Ecto neural progenitor cell (in vitro differentiated cells): ENCODE data around the gene PLD6.

ENCODE experiments used
- DNase-seq: peaks from one replicate; pipeline ENCODE4 v3.0.0-alpha.2; 2018; ENCODE audit warnings: low spot score

The PLD6 gene

DNA sequence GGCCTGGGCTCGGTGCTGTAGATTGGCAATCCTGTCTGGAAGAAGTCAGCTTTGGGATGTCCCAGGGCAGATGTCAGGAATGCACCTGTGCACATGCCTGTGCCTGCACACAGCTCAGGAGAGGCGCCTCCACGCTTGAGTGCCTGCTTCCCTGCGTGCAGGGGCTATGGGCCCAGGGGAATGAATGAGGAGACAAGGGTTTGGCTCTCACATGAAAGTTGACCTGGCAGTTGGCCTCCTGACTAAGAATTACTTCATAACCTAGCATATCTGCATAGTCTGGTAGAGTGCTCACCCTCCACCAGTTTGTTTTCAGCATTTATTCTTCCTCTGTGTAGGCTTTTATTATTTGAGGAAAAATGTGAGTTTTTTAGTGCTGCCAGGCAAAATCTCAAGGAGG, 50.0 kb downstream of the PLD6 start:
- no peak for DNase-seq

DNA sequence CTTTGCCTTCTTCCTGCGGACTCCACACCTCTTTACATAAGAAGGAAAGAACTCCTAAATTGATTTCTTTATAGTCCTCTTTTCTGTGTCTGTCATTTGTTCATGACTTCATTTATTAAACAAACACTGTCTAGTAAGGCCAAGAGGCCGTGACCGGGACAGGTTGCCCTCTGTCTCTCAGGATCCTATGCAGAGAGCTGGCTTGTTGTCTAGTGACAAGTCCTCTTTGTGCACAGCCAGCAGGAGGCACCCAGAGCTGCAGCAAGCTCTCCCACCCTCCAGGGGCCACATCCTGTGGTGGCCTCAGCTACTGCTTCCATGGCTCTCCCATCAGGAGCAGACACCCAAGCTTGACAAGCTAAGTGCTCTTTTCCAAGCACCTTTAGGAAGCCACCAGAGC, 50.6 kb downstream of the PLD6 start:
- DNase-seq = no peak

DNA sequence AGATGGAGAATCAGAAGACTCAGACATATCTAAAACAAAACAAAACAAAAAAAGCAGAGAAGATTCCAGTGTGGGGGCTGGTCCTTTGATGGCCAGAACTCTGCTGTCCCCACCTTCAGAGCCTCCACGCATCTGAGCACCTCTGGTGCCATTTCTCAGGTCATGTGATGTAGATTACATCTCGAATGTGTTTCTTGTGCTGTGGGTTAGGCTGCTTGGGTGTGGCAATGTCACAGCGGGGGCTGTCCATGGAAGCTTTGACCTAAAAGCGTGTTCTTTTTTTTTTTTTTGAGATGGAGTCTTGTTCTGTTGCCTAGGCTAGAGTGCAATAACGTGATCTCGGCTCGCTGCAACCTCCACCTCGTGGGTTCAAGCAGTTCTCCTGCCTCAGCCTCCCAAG, 51.2 kb downstream of the PLD6 start:
- DNase-seq = no peak

DNA sequence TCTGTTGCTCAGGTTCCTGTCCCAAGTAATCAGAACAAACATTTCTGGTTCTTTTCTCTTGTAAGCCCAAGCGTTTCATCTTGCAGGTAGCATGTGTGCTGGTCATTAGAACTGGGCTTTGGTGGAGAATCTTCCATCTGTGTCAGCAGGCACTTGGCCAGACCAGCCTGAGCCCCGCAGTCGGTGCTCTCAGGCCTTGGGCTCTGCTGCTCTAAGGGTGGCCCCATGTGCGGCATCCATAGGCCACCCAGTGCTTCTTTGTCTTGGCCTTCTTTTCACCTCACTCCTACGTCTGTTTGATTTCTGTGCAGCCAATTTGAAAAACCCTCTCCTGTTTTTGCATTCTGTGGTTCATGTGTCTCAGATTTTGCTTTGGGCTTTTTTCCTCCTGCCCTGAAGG, 51.6 kb downstream of the PLD6 start:
- no peak for DNase-seq

DNA sequence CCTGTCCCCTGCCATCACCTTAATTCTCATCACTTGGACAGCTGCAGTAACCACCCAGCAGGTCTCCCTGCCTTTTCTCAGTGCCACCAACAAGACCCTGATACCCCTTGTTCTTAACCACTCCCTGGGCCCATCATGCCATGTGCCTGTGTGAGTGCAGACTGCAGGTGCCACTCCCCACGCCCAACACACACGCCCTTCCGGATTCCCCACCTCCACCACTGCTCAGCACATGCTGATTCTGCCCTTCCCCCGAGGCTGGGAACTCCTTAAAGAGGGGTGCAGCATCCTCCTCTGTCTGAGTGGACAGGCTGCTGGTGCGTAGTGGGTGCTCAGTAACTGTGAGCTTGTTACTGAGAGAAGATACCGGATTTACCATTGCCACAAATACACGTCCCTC, 52.4 kb downstream of the PLD6 start:
- no peak for DNase-seq

DNA sequence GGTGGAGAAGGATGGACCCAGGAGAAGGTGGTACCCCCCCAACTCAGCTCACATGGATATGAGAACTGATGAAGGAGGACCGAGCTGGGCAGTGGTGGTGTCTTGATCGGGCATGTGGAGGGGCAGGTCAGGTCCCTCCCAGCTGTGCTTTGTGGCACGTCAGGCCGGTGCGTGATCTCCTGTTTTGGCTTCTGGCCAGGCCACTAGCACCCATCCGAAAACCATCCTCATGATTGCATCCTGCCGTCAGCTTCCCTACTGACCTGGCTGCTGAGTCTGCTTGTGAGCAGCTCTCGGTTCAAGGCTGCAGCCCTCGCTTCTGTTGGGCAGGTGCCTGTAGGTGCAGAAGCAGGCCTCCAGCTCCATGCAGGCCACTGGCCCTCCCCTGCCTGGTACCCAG, 53.1 kb downstream of the PLD6 start:
- no peak for DNase-seq

DNA sequence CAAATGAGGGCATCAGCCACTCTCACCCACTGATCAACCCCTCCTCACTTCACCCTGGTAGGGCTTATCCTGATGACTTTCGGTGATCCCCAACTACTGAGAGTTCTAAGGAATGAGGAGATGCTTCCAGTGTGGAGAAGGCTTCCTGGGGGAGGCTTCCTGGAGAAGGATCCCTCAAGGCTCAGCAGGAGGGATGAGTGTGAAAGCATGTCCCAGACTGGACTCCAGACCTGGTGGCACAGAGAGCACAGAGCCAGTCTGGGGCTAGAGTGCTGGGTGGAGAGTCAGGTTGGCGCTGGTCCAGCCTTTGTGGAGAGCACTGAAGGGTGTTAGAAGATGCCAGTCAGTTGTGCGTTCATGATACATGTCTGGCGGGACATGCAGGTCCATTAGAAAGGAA, 53.7 kb downstream of the PLD6 start:
- DNase-seq = no peak

DNA sequence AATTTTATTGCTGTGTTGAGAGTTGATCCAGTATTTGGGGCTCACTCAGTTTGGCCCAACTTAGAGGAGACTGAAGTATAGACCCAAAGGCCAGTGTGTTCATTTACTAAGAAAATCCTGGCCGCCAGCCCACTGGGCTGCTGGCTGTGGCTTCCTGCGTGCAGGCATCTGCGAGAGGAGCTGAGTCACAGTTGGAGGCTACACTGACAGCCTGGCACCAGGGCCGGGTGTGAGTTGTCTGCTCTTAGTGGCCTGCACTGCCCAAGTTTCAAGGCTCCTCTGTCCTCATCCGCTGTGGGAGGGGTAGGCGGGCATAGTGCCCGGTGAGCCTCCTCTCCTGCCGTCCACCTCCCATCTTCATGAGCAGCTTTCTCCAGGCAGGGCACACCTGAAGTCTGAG, 54.2 kb downstream of the PLD6 start:
- DNase-seq = no peak

DNA sequence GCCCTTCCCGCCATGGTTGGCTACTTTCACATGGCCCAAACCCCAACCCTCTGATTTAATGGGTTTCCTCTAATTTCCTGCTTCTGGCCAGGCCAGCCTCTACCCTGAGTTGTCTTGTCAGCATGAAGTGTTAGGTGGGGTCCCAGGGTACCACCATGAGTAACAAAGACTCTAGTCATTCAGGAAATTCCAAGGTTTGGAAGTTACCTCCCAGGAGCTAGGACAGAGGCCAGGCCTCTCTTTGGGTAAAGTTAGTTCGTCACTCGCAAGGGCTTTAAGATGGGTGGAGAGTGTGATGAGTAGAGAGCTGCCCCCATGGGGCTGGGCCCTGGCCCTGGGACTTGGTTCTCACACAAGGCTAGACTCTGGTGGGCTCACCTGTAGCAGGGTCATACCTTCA, 54.6 kb downstream of the PLD6 start:
- DNase-seq = no peak

DNA sequence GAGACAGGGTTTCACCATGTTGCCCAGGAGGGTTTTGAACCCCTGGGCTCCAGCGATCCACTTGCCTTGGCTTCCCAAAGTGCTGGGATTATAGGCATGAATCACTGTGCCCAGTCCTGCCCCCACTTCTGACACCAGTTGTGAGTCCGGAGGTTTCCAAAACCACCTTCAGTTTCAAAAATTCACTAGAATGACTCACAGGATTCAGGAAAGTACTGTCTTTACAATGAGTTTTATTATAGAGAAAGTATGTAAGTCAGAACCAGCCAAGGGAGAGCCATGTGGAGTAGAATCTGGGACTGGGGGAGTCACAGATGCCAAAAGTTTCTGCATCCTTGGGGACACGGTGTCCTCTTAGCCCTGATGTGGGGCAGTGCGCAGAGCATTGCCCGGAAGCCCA, 55.1 kb downstream of the PLD6 start:
- no peak for DNase-seq
